NCI-H510A treated with DMSO at 0.1 percent for 48 hours (cell line): Measurements from ENCODE around the gene AIF1L.

Experiments
- DNase-seq: peaks from one replicate; lab custom pipeline; 2025; lab: John Stamatoyannopoulos, UW

AIF1L gene

DNA sequence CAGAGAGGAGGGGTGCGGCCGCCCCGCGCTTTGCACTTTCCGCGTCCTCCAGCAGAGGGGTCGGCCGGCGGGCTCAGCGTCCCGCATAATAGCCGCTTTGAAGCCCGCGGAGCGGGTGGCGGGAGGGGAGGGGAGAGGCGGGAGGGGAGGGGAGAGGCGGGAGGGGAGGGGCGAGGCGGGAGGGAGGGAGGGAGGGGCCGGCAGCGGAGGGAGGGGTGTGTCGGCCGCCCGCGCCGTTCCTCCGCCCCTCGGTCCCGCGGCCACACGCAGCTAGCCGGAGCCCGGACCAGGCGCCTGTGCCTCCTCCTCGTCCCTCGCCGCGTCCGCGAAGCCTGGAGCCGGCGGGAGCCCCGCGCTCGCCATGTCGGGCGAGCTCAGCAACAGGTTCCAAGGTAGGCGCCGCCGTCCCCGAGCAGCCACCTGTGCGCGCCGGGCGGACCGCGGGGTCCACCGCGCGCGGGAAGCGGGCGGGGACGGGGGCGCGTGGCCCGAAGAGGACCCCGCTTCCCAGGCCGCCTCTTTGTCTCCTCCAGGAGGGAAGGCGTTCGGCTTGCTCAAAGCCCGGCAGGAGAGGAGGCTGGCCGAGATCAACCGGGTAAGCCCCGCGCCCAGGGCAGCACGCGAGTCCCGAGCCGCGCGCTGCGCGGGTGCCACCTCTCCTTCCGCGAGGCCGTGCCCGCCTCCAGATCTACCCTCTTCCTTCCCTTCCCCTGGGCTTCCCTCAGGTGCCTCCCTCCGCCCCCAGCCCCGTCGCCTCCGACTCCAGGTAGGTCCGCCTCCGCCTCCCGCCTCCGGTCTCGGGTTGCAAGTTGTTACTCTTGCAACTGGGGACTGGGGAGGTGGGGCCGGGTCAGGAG is at the start of gene AIF1L:
Gene AIF1L, plus strand, starts transcription at position 263 of the 857 bp plus-strand sequence. Its CDS starts 99 bp downstream, at position 362.
- DNase-seq = peak; percentile 77

DNA sequence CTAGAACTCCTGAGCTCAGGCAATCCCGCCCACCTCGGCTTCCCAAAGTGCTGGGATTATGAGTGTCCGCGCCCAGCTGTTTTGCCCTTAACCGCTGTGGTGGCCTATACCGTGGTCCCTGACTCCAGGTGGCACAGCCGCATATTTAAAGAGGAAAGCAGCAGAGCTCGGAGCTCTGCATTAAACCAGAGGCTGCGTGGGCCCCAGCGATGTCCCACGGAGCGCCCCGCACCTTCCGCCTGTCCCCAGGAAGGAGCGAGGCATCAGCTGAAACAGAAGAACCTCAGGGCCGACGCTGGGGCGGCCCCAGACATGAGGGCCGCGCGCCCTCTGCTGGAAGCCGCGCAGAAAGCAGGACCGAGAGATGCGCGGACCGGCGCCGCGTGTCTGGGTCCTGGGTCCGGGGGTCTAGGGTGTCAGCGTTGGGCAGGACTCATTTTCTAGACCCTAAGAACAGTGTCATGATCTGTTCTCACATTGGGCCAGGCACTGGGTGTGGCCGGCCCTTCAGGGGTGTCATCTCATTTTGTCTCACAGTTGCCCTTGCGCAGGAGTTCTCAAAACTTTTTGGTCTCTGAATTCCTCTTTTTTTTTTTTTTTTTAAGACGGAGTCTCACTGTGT is 49.6 kb upstream of the AIF1L start:
- peak; percentile 43 for DNase-seq

DNA sequence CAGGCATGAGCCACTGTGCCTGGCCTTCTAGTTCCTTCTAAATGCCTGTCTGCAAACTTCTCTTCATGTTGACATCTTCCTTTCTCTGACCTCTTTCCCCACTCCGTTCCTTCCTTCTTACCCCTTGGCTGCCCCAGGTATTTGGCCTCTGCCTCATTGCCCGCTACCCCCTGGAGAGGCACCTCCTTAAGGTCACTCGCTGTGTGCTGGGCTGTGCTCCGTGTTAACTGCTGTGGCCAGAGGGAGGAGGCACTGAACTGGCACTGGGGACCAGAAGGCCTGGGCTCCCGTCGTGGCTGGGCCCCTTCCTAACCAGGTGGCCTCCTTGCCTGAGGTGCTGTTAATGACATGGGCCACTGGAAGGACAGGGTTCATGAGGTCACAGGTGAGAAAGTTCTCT is 48.0 kb upstream of the AIF1L start:
- no peak for DNase-seq

DNA sequence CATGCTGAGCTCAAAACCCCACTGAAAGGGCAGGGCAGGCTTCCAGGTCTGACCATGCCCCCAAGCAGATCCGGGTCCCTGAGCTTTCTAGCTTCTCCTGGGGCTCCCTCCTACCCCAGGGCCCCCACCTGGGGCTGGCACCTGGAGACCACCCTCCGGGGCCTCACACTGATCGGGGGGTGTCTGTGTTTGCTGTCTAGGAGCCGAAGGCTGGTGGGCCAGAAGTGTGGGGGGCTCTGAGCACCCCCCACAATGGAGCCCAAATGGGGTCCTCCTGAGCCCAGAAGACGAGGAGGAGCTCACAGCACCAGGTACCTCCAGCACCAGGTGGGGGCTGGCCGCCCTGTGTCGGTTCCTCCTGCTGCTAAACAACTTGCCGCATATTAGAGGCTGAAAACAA is 47.5 kb upstream of the AIF1L start:
- DNase-seq = no peak

DNA sequence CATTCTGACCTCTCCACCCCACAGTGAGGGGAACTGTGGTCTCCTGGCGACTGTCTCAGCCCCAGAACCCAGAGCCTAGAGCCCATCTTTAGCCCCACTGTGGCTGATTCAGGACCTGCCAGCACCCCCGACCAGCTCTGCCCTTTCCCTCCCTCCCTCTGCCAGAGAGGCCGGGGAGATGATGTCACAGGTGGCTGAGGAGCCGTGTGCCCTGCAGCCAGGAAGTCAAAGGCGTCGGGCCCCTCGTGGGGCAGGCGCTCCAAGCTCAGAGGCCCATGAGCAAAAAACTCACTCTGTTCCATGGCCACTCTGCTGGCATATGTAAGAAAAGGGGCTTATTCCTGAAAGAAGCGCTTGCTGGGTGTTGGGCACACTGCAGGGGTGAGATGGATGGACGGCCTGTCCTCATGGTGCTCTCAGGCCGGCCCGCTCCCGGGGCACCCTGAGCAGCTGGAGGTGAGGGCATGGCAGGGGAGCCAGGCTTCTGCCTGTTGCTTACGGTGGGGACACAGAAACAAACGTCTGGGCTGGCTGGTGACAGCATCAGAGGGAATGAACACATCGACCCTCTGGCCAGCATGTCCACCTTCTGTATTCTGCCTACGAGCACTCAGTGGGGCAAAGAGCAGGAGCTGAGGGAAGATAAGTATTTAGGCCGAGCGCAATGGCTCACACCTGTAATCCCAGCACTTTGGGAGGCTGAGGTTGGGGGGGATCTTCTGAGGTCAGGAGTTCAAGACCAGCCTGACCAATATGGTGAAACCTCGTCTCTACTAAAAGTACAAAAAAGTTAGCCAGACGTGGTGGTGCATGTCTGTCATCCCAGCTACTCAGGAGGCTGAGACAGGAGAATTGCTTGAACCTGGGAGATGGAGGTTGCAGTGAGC is 46.3 kb upstream of the AIF1L start:
- DNase-seq = no peak

DNA sequence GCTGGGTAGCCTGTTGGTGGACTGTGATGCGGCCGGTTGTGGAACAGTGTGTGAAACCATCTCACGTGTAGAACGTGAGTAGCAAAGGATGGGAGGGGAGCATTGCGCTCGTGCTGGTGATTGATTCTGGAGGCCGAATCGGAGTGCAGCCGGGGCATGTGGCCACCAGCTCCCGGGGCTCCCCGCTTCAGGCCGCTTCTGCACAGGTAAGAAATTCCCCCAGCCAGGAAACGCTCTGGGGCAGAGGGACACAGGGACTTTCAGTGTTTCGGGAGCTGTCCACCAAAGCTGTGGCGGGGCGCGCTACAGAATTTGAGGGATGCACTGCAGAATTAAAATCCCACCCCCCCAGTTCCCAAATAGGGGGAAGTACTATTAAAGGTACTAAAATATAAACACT is 45.5 kb upstream of the AIF1L start:
- DNase-seq = no peak

DNA sequence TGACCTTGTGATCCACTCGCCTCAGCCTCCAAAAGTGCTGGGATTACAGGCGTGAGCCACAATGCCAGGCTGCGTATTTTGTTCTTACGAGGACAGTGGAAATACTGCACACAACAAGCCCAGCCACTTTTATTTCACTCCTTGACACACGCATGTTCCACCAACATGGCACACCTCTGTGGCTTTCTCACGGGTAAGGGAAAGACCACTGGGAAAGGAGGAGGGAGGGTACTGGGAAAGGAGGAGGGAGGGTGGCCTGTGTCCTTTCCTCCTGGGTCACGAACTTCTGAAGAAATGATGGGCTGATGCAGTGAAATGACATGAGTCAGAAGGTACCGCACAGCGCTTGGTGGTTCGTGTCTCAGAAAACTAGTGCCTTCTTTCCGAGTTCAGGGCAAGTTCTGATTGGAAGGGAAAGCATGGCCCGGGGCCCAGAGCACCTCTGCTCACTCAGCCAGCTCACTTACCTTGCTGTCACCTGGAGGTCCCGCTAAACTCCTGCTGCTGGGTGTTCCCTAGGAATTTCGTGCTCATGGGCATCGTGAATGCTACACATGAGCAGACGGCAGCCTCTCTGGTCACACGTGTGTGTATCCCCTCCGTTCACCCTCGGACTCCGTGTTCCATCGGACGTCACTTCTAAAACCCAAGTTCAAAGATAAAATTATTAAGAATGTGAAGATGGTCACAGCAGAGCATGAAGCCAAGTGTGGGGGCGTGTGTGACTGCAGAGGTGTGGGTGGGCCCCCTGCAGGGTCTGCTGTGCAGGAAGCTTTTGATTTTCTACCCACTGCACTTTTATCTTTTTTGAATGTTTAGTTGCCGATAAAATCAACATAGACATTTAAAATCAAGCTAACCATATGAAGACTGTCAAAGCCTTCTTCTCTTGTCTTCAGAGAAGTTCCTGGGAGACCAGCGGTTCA is 44.5 kb upstream of the AIF1L start:
- DNase-seq = no peak

DNA sequence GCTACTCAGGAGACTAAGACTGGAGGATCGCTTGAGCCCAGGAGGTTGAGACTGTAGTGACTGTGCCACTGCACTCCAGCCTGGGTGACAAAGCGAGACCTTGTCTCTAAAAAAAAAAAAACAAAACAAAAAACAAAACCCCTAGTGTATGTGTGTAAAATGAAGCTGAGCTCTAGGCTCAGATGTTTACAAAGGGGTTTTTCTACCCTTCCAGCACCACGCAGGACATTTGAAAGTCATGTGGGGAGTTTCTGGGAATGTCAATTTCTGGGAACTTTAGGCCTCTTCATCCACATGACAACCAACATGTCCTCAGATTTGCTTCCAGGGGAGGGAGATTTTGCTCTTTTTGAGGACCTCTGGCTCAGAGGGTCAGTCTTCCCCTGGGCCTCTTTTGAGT is 42.4 kb upstream of the AIF1L start:
- DNase-seq = no peak

DNA sequence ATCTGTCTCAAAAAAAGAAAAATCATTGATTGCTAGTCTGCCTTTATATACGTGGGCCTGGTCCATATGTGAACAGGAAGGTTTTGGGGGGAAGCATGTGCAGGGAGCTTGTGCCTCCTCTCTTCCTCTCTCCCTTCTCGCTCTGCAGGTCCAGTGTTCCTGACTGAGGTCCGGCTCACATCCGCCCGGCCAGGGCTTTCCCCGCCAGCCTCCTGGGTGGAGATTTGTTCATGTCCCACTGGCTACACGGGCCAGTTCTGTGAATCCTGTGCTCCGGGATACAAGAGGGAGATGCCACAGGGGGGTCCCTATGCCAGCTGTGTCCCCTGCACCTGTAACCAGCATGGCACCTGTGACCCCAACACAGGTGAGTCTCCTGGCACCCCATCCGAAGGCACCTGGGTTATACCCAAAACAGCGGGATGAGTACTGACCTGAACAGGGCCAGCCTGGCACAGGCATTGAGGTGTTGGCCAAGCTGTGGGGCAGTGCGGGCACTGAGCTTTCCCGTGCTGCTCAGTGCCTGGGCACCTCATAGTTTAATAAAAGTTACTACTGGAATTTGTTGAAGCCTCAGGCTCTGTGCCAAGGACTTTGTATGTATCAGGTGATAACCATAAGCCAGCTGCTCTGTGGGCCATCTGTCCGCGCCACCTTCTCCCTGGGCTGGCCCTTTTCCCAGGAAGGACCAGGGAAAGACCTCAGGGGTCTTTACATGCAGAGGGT is 39.4 kb upstream of the AIF1L start:
- DNase-seq = no peak

DNA sequence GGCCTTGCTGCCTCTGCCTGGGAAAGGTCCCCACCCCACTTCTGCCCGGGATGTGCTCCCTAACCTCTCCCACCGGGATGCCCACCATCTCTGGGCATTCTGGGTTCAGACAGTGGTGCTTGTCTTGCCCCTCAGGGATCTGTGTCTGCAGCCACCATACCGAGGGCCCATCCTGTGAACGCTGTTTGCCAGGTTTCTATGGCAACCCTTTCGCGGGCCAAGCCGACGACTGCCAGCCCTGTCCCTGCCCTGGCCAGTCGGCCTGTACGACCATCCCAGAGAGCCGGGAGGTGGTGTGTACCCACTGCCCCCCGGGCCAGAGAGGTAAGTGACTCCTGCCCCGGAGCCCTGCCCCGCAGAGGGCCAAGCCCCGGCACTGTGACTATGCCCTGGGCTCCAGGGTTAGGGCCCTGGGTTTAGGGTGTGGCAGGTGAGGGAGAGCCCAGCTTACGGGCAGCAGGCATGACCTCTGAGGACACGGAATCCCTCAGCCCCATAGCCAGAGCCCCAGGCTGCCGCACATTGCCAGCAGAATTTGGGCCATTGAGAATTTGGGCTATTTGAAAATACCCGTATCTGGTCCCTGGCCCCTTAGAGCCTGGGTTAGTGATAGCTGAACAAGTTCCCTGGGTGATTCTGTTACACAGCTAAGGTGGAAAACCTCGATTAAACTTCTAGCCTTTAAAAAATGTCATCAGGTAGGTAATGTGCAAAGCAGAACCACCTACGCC is 35.3 kb upstream of the AIF1L start:
- no peak for DNase-seq

DNA sequence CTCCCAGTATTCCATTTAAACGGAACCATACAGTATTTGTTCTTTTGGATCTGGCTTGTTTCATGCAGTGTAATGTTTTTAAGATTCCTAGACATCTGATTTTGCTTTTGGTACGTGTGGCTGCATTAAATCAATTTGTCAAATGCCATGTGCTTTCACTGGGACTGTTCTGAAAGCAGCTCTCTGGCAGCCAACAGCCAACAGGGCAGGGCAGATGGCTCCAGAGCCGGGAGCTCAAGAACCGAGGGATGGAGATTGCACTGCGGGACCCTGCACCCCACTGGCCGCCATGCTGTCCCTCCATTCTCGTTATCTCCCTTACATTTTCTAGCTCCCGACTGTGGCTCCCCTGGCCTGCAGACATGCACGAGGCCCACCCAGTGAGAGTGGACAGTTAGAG is 33.4 kb upstream of the AIF1L start:
- DNase-seq = no peak

DNA sequence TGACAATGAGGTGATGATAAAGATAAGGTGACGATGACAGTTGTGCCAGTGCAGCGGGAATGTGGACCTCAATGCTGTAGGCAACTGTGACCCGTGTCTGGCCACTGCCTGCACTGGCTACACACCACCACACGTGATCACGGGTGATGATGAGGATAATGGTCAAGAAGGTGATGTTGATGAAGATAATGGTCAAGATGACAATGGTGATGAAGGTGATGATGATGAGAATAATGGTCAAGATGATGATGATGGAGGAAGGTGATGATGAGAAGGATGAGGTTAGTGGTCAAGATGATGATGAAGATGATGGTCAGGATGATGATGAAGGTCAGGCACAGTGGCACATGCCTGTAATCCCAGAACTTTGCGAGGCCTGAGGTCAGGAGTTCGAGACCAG is 30.7 kb upstream of the AIF1L start:
- no peak for DNase-seq

DNA sequence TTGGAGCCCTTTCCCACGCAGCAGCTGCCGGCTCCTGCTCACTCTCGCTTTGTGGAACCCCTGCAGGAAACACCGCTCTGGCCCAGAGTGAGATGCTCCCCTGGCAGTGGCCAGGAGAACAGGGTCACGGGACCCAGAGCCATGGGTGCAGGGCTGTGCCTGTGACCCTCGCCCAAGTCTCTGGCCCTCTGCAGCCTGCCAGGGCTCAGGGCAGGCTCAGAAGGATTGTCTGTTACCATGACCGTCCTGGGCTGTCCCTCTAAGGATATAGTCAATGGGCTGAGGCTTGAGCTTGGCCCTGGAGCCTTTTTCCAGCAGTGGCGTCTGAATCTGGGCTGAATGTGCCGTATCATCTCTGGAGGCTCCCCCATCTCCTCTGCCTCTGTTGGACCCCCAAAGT is 28.7 kb upstream of the AIF1L start:
- no peak for DNase-seq

DNA sequence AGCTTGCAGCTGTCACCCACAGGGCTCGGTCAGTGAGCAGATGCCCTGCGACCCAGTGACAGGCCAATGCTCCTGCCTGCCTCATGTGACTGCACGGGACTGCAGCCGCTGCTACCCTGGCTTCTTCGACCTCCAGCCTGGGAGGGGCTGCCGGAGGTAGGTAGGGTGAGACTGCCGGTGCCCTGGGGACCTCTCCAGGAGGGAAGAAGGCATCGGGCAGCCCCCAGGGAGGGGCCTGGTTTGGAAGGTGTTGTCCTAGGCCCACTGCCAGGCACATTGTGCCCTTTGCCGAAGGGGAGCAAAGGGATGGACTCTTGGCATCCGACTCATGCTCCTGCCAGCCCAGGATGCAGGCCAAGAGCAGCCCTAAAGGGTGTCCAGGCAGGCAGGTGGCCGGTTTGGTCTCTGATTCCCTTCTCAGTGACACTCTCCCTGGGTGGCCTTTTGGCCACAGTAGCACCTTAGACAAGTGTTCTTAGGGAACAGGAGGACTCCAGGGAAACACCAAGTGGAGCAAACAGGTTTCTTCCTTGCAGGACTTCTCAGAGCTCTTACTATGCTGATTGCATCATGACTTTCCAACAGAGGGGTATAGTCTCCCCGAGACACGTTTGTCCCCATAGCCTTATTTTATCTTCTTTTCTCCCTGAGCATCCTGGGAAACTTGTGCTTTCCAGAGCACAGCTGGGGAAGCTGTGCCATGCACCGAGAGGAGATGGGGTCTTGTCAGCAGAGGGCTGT is 28.1 kb upstream of the AIF1L start:
- no peak for DNase-seq

DNA sequence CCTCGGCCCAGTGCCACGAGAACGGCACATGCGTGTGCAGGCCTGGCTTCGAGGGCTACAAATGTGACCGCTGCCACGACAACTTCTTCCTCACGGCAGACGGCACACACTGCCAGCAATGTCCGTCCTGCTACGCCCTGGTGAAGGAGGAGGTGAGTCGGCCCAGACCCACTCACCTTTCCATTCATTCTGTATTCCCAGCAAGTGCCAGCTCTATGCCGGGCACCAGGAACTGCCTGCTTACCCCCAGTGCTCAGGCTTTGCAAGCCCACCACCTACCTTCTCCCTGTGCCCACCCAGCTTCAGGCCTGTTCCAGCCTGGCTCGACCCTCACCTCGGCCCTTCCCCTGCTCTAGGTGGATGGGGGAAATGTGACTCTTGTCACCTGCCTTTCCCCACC is 26.6 kb upstream of the AIF1L start:
- DNase-seq = no peak

DNA sequence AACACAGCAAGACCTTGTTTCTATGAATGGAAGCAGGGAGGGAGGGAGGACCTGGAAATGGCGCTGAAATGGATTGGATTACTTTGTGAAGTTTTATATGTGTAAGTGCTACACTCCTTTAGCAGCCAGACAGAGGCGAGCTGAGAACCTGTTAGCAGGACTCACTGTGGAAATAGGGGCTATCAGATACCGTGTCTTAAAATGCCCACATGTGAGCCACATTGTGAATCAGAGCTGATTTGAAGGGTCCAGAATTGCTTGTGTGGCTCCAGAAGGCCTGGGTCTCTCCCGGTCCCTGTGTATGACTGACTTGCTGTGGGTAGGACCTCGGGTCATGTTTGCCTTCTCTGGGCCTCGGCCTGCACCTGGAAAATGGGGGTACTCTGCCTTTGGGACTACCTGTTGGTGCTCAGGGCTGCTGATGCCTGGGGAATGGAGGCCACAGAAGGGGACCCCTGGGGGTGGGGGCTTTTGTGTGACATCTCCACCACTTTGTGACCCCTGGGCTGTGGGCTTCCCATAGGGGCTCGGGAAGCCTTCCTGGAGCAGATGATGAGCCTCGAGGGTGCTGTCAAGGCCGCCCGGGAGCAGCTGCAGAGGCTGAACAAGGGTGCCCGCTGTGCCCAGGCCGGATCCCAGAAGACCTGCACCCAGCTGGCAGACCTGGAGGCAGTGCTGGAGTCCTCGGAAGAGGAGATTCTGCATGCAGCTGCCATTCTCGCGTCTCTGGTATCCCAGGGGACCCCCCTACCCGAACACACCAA is 24.0 kb upstream of the AIF1L start:
- DNase-seq = no peak

DNA sequence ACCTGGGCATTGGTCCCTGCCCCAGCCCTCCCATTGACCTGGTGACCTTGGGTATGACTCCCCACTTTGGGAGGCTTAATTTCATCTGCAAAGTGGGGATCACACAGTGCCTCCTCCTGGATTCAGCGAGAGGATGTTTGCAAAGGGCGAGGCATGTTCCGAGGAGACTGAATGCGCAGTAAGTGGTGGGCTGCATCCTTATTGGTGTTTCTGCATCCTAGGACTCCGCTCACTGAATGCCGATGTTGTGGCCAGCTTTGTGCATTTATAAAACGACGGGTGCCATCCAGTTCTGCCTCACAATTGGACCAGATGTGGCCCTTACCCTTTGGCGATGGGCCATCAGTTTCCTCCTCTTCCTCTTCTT is 23.5 kb upstream of the AIF1L start:
- DNase-seq = no peak

DNA sequence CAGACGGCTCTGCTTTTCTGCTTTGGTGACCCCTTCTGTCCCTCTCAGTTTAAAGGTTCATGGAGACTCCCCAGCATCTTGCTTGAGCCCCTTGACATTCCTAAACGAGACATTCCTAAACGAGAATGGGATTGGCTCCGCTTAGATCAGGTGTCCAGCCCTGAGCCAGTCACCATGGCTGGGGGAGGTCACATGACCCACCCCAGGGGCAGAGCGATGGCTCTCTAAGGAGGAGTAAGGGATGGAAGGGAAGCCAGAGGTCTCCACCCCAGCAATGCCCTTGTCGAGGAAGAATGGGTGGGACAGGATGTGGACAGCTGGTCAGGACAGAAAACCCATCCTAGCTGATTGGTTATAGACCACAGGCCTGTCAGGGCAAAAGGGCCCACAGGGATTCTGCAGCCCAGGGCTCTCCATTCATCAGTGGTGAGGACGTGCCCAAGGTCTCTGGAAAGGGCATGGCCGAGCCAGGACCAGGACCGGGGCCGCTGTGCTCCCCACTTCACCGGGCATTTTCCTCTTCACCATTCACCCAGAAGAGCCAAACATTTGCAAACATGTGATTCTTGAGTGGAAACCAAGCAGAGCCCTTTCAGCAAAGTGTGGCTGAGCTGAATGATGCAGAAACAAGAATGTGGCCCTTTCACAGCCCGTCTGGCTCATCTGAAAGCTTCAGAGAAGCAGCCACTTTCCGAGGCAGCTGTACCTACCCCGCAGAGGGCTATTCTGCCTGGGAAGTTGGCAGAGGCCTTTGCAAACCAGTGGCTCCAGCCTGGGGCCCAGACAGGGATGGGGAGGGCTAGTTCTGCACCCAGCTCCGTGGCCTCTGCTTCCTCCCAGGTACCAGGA is 19.8 kb upstream of the AIF1L start:
- no peak for DNase-seq
